CD4-positive, alpha-beta T cell treated with Interleukin-2 at 100 ng/mL for 4 hours (primary cell): ENCODE data around the gene OTOR.
A peak's percentile ranks its signal among the peaks of the same experiment; 100 is the strongest.

Experiments
- DNase-seq: peaks from one replicate; pipeline ENCODE4 v3.0.0-alpha.2; 2020; ENCODE audit warnings: low spot score

The OTOR gene

DNA sequence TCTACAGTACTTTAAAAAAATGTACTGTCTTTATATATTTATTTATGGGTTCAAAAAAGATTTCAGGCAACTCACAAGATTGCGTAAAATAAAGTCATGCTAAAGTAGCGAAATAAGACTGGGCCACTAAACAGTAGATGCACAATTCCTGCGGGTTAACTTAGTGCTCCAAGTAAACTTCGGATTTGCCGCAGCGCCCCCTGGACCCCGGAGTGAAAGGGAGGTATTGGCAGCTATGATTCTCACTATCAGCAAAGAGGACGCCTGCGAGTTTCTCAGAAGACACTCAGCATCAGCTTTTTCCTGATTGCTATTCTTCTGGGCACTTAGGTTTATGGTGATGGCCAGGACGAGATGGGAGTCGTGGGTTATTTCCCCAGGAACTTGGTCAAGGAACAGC, 1.4 kb downstream of the OTOR start:
- no peak for DNase-seq

DNA sequence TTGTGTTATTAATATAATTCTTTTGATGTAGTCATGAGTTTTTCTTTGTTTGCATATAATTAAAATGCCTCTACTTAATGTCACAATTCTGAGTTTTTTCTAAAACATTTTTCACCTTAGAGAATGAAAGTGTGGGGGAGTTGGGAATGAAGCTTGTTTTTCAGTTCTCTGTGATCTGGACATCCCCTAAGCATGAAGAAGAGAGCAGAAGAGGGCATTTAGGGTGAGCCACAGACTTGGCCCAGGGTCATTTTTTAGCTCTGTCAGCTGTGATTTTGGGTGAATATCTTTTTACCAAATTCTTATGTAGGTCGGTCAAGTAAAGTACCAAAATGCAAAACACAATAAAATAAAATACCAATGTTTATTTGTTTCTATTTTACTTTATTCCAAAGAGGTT, 3.9 kb downstream of the OTOR start:
- no peak for DNase-seq

DNA sequence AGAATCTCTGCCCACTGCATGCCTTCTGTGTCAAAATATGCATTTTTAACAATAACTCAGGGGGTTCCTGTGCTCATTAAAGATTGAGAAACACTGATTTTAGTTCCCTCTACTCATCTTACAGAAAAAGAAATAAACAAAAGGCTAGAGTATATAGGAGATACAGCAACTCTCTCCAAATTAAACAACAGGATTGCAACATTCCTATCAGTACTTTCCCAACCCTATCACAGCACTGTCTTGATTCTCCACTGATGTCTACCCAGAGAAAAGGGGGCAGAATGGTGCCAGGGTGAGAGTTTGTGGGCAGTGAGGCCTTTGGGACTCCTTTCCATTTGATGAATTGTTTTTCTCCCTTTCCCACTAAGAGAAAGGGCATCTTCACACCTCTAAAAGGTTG, 4.7 kb downstream of the OTOR start:
- no peak for DNase-seq

DNA sequence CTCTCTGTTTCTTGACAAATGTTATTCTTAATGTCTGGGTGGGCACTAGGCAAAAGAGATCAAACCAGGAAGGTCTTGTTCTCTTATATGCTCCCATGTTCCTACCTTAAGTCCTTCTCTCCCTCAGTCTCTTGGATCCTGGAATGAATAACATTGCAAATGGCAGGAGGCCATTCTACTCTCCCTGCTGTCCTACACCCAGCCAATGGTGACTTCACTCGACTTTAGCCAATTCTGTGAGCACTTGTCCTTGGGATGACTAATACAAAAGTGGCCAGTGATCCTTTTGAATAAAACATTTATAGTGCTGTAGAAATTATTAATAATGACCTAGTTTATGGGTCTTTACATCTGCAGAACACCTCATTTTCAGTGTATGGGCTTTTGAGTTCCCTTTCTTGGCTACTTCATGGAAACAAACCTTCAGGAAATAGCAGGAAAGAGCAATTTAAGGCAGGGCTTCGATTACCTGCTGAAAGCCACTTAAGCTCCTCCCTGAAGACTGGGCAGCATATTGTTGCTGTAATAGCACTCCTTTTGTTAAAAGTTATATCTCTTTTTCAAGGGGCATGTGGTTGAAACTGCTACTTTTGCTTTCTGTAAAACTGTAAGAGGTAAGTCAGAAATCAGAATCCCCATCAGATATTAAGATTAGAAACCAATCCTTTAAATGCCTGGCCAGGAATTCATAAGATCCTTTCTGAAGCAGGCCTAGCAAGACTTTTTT, 10.5 kb downstream of the OTOR start:
- DNase-seq = no peak

DNA sequence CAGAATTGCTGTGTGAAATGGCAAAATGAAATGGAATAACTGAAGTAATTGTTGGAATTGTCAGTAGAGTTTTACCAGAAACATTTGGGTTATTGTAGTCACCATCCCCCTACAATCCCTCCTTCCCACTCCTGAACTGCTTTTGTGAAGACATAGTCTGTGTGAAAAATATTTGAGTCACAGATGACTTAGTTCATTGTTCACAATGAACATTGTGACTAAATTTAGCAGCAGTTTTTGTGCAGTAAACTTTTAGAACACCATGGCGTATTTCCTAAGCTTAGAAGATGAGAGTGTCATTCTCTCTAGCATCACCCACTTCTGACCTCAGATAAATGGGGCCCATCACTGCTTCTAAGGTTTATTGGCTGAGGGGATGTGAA, 11.0 kb downstream of the OTOR start:
- no peak for DNase-seq

DNA sequence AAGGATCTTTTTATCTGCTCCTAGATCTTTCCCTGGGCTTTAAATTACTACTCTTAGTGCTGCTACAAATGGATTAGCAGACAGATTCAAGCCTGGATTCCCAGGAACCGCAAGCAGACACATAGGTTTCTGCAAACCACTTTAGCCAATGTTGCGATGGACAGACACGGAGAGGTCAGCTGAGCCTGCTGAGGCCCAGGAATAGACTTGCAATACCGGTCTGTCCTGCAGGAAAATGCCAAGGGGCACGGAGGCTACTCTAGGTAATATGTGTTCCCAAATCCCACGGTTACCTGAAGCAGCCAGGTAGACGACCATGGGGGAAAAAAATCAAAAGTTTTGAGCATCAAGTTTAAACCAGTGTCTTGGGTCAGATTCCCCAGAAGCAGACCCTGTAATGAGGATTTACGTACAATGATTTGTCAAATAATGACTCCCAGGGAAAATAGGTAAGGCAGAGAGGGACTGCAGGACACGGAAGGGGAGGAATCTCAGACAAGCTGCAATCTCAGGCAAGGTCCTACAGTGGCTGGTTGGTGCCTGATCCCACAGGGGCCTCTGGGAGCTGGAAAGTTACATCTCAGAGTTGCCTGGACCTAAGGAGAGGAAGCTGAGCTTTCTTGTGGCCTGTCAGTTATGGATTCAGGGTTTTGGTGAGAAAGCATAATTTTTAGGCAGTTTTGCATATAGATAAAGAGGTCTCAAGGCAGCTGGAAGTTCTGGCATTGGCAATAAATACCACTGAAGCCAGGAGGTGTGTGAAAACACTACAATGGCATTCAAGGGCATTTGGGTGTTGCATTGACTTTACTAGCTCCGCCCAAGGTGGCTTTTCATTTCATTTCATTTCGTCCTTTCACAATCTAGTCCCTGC, 12.5 kb downstream of the OTOR start:
- no peak for DNase-seq

DNA sequence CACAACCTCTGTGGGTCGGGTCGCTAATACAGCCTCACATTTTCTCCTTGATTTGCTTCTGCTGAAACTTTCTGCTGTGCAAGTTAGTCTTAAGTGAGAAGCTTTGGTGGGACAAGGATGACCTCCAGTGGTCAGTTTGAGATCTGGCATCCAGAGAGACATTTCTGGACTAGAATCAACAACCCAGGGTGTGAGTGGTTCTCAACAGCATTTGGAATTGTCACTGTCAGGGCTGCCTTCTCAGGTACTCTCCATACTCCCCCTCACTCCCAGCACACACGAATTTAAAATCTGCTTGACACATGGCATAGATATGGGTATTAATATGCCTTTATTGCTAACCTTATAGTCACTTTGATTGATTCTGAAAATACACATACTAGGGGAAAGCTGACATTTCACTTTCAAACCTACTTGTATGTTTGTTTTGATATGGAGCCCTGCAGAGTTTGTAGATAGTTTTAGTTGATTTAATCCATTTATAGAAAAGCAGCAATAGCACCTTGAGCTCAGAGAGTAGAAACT, 13.2 kb downstream of the OTOR start:
- DNase-seq = peak; percentile 56

DNA sequence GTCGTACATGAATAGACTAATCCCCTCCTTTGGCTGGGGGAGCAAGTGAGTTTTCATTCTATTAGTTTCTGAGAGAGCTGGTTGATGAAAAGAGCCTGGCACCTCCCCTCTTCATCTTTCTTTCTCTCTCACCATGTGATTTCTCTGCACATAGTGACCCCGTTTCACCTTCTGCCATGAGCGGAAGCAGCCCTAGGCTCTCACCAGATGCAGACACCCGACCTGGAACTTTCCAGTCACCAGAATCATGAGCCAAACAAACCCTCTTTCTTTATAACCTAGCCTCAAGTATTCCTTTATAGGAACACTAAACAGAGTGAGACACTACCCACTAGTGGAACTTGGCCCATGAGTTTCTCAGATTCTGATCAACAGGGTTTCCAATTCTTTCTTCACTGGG, 16.4 kb downstream of the OTOR start:
- DNase-seq = no peak

DNA sequence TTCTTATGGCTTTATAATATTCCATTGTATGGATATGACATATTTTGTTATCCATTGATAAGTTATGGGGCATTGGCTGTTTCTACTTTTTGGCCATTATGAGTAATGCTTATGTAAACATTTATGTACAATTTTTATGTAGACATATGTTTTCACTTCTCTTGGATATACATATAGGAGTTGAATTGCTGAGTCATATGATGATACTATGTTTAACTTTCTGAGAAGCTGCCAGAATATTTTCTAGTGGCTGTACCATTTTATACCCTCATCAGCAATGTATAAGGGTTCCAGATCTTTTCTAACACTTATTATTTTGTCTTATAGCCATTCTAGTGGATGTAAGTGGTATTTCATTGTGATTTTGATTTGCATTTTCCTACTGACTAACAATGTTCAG, 23.1 kb downstream of the OTOR start:
- no peak for DNase-seq

DNA sequence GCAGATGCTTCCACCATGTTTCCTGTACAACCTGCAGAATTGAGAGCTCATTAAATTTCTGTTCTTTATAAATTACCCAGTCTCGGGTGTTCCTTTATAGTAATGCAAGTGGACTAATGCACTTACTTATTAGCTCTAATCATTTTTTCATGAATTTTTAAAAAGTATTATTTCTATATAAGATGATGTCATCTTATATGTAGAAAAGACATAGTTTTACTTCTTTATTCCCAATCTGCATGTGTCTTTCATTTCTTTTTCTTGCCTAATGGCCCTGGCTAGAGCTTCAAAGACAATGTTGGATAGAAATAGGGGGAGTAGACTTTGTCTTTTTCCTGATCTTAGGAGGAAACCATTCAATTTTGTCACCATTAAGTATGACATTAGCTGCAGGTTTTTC, 27.8 kb downstream of the OTOR start:
- no peak for DNase-seq

DNA sequence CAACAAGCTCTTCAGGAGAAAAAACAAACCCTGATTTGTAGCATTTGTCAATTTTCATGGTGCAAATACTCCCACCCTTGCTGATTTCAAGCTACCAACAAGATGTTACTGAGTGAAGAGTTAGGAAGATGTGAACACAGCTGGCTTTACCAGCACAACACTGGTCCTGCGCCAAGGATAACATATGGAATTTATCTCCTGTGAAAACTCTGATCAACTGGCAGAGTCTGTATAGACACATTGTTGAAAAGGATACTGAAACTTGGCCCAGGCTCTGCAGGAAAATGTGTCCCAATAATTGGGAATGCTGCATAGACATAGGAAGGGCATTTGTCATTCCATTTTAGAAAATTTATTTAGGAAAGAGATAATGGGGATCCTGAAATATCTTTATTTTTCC, 29.0 kb downstream of the OTOR start:
- DNase-seq = no peak

DNA sequence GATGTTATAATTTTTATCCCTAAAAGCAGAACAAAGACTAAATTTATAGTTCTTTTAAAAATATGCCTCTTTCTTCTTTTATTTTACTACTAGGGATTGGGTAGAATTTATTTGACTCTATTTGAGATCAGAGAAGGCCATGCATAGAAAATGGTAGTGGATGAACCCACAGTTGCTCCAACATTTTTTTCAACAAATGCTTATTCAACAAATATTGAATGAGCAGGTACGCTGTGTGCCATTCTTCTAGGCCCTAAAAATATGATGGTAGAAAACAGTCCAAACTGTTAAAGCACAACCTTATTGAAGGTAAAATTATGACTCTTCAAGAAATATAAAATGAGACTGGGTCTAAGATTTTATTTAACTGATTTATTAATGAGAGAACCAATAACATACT, 30.0 kb downstream of the OTOR start:
- DNase-seq = no peak

DNA sequence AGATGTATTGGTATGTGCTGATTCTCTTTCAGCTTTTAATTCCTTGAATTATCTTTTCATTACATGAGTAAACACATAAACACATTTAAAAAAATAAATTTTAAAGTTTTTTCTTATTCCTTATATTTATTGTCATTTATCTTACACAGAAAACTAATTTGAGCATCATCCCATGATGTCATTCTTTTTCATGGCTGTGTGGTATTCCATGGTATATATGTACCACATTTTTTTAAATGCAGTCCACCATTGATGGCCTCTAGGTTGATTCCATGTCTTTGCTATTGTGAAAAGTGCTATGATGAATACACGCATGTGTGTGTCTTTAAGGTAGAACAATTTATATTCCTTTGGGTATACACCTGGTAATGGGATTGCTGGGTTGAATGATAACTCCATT, 33.3 kb downstream of the OTOR start:
- DNase-seq = no peak

DNA sequence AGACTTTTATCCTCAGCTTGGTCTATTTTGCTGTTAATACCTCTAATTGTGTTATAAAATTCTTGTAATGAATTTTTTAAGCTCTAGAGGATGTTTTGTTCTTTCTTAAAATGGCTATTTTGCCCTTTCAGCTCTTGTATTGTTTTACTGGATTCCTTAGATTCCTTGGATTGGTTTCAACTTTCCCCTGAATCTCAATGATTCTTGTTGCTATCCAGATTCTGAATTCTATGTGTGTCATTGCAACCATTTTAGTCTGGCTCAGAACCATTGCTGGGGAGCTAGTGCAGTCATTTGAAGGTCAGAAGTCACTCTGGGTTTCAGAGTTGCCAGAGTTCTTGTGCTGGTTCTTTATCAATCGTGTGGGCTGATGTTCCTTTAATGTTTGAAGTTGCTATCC, 37.1 kb downstream of the OTOR start:
- DNase-seq = no peak
